ENCODE results near the gene TMEM213. TPM values are rescaled to one million over a fixed set of nuclear protein-coding genes. Genes with fewer than 3 reads are reported as not detected.

The TMEM213 gene
- total RNA-seq, 1 experiment from 2014 or later, result 0.11 TPM

DNA sequence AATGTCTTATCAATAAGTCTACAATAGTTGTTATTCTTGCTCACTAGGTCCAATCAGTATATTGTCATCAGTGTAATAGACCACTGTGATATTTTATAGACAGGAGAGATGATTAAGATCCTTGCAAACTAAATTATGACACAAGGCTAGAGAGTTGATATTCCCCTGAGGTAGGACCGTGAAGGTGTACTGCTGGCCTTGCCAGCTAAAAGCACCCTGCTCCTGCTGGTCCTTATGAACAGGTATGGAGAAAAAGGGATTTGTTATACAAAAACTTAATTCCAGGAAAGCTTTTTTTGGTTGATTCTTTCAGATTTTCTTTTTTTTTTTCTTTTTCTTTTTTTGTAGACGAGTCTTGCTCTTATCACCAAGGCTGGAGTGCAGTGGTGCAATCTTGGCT lies 16.8 kb upstream of the TMEM213 start:
- H3K36me3 Mint-ChIP-seq, result no peaks in the 10 kb centered on the region
- no peak overlapping the region for H3K4me3 Mint-ChIP-seq
- H3K27ac Mint-ChIP-seq, result no peak overlapping the region
- no peak for TF ChIP-seq ZNF671 (CRISPR knock-in tag; IDR thresholded peaks at IDR 0.05)
- TF ChIP-seq ELF4 (CRISPR knock-in tag; IDR thresholded peaks at IDR 0.05; ENCODE audit: low read depth), result no peak
- TF ChIP-seq NFYB (CRISPR knock-in tag; conservative IDR thresholded peaks at IDR 0.05; ENCODE audit: low read depth), result no peak
- TF ChIP-seq, protein P1, sequence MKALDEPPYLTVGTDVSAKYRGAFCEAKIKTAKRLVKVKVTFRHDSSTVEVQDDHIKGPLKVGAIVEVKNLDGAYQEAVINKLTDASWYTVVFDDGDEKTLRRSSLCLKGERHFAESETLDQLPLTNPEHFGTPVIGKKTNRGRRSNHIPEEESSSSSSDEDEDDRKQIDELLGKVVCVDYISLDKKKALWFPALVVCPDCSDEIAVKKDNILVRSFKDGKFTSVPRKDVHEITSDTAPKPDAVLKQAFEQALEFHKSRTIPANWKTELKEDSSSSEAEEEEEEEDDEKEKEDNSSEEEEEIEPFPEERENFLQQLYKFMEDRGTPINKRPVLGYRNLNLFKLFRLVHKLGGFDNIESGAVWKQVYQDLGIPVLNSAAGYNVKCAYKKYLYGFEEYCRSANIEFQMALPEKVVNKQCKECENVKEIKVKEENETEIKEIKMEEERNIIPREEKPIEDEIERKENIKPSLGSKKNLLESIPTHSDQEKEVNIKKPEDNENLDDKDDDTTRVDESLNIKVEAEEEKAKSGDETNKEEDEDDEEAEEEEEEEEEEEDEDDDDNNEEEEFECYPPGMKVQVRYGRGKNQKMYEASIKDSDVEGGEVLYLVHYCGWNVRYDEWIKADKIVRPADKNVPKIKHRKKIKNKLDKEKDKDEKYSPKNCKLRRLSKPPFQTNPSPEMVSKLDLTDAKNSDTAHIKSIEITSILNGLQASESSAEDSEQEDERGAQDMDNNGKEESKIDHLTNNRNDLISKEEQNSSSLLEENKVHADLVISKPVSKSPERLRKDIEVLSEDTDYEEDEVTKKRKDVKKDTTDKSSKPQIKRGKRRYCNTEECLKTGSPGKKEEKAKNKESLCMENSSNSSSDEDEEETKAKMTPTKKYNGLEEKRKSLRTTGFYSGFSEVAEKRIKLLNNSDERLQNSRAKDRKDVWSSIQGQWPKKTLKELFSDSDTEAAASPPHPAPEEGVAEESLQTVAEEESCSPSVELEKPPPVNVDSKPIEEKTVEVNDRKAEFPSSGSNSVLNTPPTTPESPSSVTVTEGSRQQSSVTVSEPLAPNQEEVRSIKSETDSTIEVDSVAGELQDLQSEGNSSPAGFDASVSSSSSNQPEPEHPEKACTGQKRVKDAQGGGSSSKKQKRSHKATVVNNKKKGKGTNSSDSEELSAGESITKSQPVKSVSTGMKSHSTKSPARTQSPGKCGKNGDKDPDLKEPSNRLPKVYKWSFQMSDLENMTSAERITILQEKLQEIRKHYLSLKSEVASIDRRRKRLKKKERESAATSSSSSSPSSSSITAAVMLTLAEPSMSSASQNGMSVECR (CRISPR knock-in tag; IDR thresholded peaks at IDR 0.05; ENCODE audit: borderline replicate concordance), result no peak
- TF ChIP-seq, protein P2, sequence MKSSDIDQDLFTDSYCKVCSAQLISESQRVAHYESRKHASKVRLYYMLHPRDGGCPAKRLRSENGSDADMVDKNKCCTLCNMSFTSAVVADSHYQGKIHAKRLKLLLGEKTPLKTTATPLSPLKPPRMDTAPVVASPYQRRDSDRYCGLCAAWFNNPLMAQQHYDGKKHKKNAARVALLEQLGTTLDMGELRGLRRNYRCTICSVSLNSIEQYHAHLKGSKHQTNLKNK (CRISPR knock-in tag; IDR thresholded peaks at IDR 0.05), result no peak
- no peak for TF ChIP-seq NR3C1 (CRISPR knock-in tag; conservative IDR thresholded peaks at IDR 0.05; ENCODE audit: low read depth)
- TF ChIP-seq, protein P3, sequence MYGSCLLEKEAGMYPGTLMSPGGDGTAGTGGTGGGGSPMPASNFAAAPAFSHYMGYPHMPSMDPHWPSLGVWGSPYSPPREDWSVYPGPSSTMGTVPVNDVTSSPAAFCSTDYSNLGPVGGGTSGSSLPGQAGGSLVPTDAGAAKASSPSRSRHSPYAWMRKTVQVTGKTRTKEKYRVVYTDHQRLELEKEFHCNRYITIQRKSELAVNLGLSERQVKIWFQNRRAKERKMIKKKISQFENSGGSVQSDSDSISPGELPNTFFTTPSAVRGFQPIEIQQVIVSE (CRISPR knock-in tag; IDR thresholded peaks at IDR 0.05; ENCODE audit: borderline replicate concordance), result no peak
- TF ChIP-seq ATF1 (CRISPR knock-in tag; IDR thresholded peaks at IDR 0.05), result no peak
- no peak for TF ChIP-seq ZNF317 (CRISPR knock-in tag; IDR thresholded peaks at IDR 0.05; ENCODE audit: borderline replicate concordance, low read depth)
- TF ChIP-seq FOXJ3 (CRISPR knock-in tag; IDR thresholded peaks at IDR 0.05; ENCODE audit: borderline replicate concordance), result no peak
- TF ChIP-seq, protein P4, sequence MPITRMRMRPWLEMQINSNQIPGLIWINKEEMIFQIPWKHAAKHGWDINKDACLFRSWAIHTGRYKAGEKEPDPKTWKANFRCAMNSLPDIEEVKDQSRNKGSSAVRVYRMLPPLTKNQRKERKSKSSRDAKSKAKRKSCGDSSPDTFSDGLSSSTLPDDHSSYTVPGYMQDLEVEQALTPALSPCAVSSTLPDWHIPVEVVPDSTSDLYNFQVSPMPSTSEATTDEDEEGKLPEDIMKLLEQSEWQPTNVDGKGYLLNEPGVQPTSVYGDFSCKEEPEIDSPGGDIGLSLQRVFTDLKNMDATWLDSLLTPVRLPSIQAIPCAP (CRISPR knock-in tag; IDR thresholded peaks at IDR 0.05), result no peak
- no peak for TF ChIP-seq TCF7 (CRISPR knock-in tag; IDR thresholded peaks at IDR 0.05; ENCODE audit: low read depth)
- TF ChIP-seq GRHL2 (CRISPR knock-in tag; IDR thresholded peaks at IDR 0.05; ENCODE audit: insufficient replicate concordance, severe bottlenecking), result no peak
- TF ChIP-seq ESRRA (CRISPR knock-in tag; IDR thresholded peaks at IDR 0.05; ENCODE audit: borderline replicate concordance), result no peak
- TF ChIP-seq, protein P5, sequence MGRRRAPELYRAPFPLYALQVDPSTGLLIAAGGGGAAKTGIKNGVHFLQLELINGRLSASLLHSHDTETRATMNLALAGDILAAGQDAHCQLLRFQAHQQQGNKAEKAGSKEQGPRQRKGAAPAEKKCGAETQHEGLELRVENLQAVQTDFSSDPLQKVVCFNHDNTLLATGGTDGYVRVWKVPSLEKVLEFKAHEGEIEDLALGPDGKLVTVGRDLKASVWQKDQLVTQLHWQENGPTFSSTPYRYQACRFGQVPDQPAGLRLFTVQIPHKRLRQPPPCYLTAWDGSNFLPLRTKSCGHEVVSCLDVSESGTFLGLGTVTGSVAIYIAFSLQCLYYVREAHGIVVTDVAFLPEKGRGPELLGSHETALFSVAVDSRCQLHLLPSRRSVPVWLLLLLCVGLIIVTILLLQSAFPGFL (CRISPR knock-in tag; IDR thresholded peaks at IDR 0.05; ENCODE audit: borderline replicate concordance), result no peak
- ATAC-seq (no peak), DNase-seq (ENCODE audit: low spot score) (no peak)
- peaks cover 16% of the 10 kb centered on the region for H3K4me1 Mint-ChIP-seq
- H3K27me3 Mint-ChIP-seq (ENCODE audit: low read depth), result no peaks in the 10 kb centered on the region; the same call in 1 of the 2 replicates
- H3K9me3 Mint-ChIP-seq, result peaks cover 12% of the 10 kb centered on the region
- ChIA-PET POLR2A (no interaction called here), CTCF (no interaction called here)

DNA sequence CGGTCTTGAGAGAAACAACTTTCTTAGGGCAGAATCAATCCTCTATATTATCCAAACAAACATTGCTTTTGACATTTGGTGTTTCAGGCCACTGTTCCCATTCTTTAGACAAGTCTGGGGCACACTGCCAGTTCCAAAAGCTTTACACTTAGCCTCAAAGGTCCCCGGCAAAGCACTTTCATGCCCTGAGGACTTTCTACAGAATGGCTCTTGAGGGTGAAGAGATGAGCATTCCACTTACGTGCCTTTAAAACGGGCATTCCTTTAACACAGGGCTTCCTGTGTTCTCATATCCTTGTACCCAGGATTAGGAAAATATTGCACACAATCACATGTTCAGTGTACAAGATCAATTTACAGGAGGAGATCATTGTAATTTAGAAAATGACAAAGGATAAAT lies 13.1 kb upstream of the TMEM213 start:
- H3K36me3 Mint-ChIP-seq, result peaks cover 5% of the 10 kb centered on the region
- H3K27ac Mint-ChIP-seq, result no peak overlapping the region
- TF ChIP-seq ZNF219 (CRISPR knock-in tag; IDR thresholded peaks at IDR 0.05; ENCODE audit: borderline replicate concordance), result no peak
- TF ChIP-seq, protein P6, sequence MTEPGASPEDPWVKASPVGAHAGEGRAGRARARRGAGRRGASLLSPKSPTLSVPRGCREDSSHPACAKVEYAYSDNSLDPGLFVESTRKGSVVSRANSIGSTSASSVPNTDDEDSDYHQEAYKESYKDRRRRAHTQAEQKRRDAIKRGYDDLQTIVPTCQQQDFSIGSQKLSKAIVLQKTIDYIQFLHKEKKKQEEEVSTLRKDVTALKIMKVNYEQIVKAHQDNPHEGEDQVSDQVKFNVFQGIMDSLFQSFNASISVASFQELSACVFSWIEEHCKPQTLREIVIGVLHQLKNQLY (CRISPR knock-in tag; IDR thresholded peaks at IDR 0.05), result no peak
- CTCF ChIA-PET, result interaction anchor here (0.5 kb wide), 1 partner anchor 99 kb away, joined by 7 read pairs; no protein-coding TSS in a partner anchor
- H3K27me3 Mint-ChIP-seq (ENCODE audit: low read depth), result no peaks in the 10 kb centered on the region; the same call in 1 of the 2 replicates
- no peak overlapping the region for H3K4me3 Mint-ChIP-seq
- H3K9me3 Mint-ChIP-seq, result peaks cover 18% of the 10 kb centered on the region
- peaks cover 6% of the 10 kb centered on the region for H3K4me1 Mint-ChIP-seq
- ATAC-seq (no peak), DNase-seq (ENCODE audit: low spot score) (no peak)
- POLR2A ChIA-PET, result no interaction called here

Measured in WTC11 (cell line).